GM23338 (cell line): ENCODE measurements around the gene MPP7. TPM values are rescaled to one million over a fixed set of nuclear protein-coding genes. Genes with fewer than 3 reads are reported as not detected.

Experiments used
- ATAC-seq: fragments of 200-7000 bp; cut with Tn5 transposase; 3 replicates; pipeline ENCODE4 v1.9.1; 2020
- DNase-seq: peaks from one replicate; pipeline ENCODE4 v3.0.0-alpha.2; 2015; ENCODE audit warnings: low spot score
- H2AFZ ChIP-seq: fragments of 200-600 bp; sonication (generic); 2 replicates; pipeline ENCODE4 v1.8.0; 2016; ENCODE audit warnings: antibody characterized with exemption, mild to moderate bottlenecking, moderate library complexity
- H3F3A ChIP-seq: fragments of 200-600 bp; sonication (generic); replicated peaks from 2 replicates; pipeline ENCODE4 v1.8.0; 2017; ENCODE audit warnings: antibody characterized with exemption, mixed run types, low read depth
- H3K27ac ChIP-seq: fragments of 200-600 bp; sonication (generic); 2 replicates; pipeline ENCODE4 v1.6.1; 2016; ENCODE audit warnings: low read depth
- H3K27me3 ChIP-seq: fragments of 200-600 bp; sonication (generic); 2 replicates; pipeline ENCODE4 v1.8.0; 2016; ENCODE audit warnings: mild to moderate bottlenecking, mixed run types, moderate library complexity; ENCODE audit not compliant: insufficient read depth
- H3K36me3 ChIP-seq: fragments of 200-600 bp; sonication (generic); 2 replicates; pipeline ENCODE4 v1.8.0; 2016; ENCODE audit warnings: mild to moderate bottlenecking; ENCODE audit not compliant: insufficient read depth
- H3K4me1 ChIP-seq: fragments of 200-600 bp; sonication (generic); 2 replicates; pipeline ENCODE4 v1.8.0; 2016; ENCODE audit warnings: mild to moderate bottlenecking, moderate library complexity; ENCODE audit not compliant: insufficient read depth
- H3K4me2 ChIP-seq: fragments of 200-600 bp; sonication (generic); 2 replicates; pipeline ENCODE4 v1.7.1; 2017; ENCODE audit warnings: mixed run types
- H3K4me3 ChIP-seq: fragments of 200-600 bp; sonication (generic); 2 replicates; pipeline ENCODE4 v1.6.1; 2016; ENCODE audit warnings: mixed run types
- H3K79me2 ChIP-seq: fragments of 200-600 bp; sonication (generic); replicated peaks from 2 replicates; pipeline ENCODE4 v1.8.0; 2017; ENCODE audit warnings: mild to moderate bottlenecking; ENCODE audit not compliant: insufficient read depth
- H3K9me2 ChIP-seq: fragments of 200-600 bp; sonication (generic); 2 replicates; pipeline ENCODE4 v1.8.0; 2017; ENCODE audit not compliant: insufficient read depth
- H4K20me1 ChIP-seq: fragments of 200-600 bp; sonication (generic); replicated peaks from 2 replicates; pipeline ENCODE4 v1.8.0; 2017; ENCODE audit warnings: mild to moderate bottlenecking; ENCODE audit not compliant: insufficient read depth
- H3K27ac Mint-ChIP-seq: 2 replicates; pipeline ENCODE4 v1.8.0; 2020; ENCODE audit warnings: inconsistent platforms, mild to moderate bottlenecking, moderate library complexity, mixed read lengths
- H3K27me3 Mint-ChIP-seq: 3 replicates; pipeline ENCODE4 v1.8.0; 2022; ENCODE audit warnings: low read depth, mild to moderate bottlenecking, moderate library complexity, mixed read lengths, inconsistent platforms; ENCODE audit not compliant: insufficient read depth, poor library complexity
- H3K36me3 Mint-ChIP-seq: 3 replicates; pipeline ENCODE4 v1.8.0; 2021; ENCODE audit warnings: low read depth, mild to moderate bottlenecking, inconsistent platforms, moderate library complexity, mixed read lengths
- H3K4me1 Mint-ChIP-seq: 3 replicates; pipeline ENCODE4 v1.8.0; 2020; ENCODE audit warnings: mild to moderate bottlenecking, inconsistent platforms, mixed read lengths
- H3K4me3 Mint-ChIP-seq: 3 replicates; pipeline ENCODE4 v1.8.0; 2021; ENCODE audit warnings: moderate library complexity, mild to moderate bottlenecking, inconsistent platforms, mixed read lengths
- H3K9me3 Mint-ChIP-seq: 3 replicates; pipeline ENCODE4 v1.8.0; 2020; ENCODE audit warnings: moderate library complexity, mild to moderate bottlenecking, inconsistent platforms, mixed read lengths
- CREB1 ChIP-seq: fragments of 250-450 bp; sonication (Bioruptor Pico); IDR thresholded peaks from 2 replicates; pipeline ENCODE4 v1.5.0; 2020; ENCODE audit warnings: low read depth, mild to moderate bottlenecking, moderate library complexity
- ETS1 ChIP-seq: IDR thresholded peaks from 2 replicates; pipeline ENCODE4 v1.6.1; 2016; ENCODE audit warnings: antibody characterized with exemption
- EZH2 ChIP-seq: fragments of 200-600 bp; sonication (generic); IDR thresholded peaks from one replicate; pipeline ENCODE4 v1.8.0; 2017; ENCODE audit warnings: antibody characterized with exemption, mild to moderate bottlenecking, low read depth; ENCODE audit not compliant: unreplicated experiment
- JUNB ChIP-seq: IDR thresholded peaks from one replicate; pipeline ENCODE4 v1.6.1; 2016; ENCODE audit warnings: antibody characterized with exemption; ENCODE audit not compliant: unreplicated experiment
- NANOG ChIP-seq: IDR thresholded peaks from 2 replicates; pipeline ENCODE4 v1.6.1; 2016; ENCODE audit warnings: antibody characterized with exemption, borderline replicate concordance
- STAT1 ChIP-seq: IDR thresholded peaks from one replicate; pipeline ENCODE4 v1.6.1; 2016; ENCODE audit warnings: antibody characterized with exemption; ENCODE audit not compliant: unreplicated experiment
- ZNF114 ChIP-seq: fragments of 250-450 bp; sonication (Bioruptor Pico); IDR thresholded peaks from 2 replicates; pipeline ENCODE4 v1.5.0; 2020; ENCODE audit warnings: mild to moderate bottlenecking, moderate library complexity
- ZNF331 ChIP-seq: fragments of 250-450 bp; sonication (Bioruptor Pico); IDR thresholded peaks from 2 replicates; pipeline ENCODE4 v1.5.0; 2020; ENCODE audit warnings: low read depth, mild to moderate bottlenecking, moderate library complexity
- ZNF462 ChIP-seq: fragments of 250-450 bp; sonication (Bioruptor Pico); IDR thresholded peaks from 2 replicates; pipeline ENCODE4 v1.5.0; 2020; ENCODE audit warnings: mild to moderate bottlenecking, moderate library complexity
- polyA plus RNA-seq: library from polyadenylated mRNA; unstranded; fragments of >200 nt; fragmentation: Nextera tagmentation; extraction: Ambion mirVana; gene quantifications from 2 replicates; pipeline ENCODE4 v1.2.1, GENCODE V29; 2016
- total RNA-seq: library from RNA; depleted of rRNA; stranded (reverse); fragments of >200 nt; shearing (Covaris generic); gene quantifications from 2 replicates; pipeline ENCODE4 v1.2.3, GENCODE V29; 2014

Gene MPP7
- total and polyA plus RNA-seq, 2 experiments from 2014 or later: 5.0 to 8.0 TPM

GRCh38 chr10:28263136-28263857, 39.6 kb downstream of the MPP7 start (continued):
- TF ChIP-seq ZNF462 (CRISPR knock-in tag) (no peak), STAT1 (no peak), CREB1 (CRISPR knock-in tag) (no peak), EZH2 (no peak), ZNF114 (CRISPR knock-in tag) (no peak)

- no peaks in the 10 kb centered on the region for H3K27me3 Mint-ChIP-seq
- no peak overlapping the region for H3K4me3 ChIP-seq
- no peaks in the 10 kb centered on the region for H3K36me3 Mint-ChIP-seq
- DNase-seq (no peak), ATAC-seq (no peak)
- H3K27ac Mint-ChIP-seq: no peak overlapping the region
- no peaks in the 10 kb centered on the region for H3K79me2 ChIP-seq
- 0 out of 2 replicates have a peak, but pooled peaks cover 5% of the 10 kb centered on the region for H4K20me1 ChIP-seq
- no peaks in the 10 kb centered on the region for H3F3A ChIP-seq
- no peak overlapping the region for H2AFZ ChIP-seq
- no peaks in the 10 kb centered on the region for H3K4me1 ChIP-seq
- H3K27me3 ChIP-seq: no peaks in the 10 kb centered on the region
- no peak overlapping the region for H3K4me2 ChIP-seq
- no peak overlapping the region for H3K4me3 Mint-ChIP-seq
- no peaks in the 10 kb centered on the region for H3K9me2 ChIP-seq
- H3K9me3 Mint-ChIP-seq: no peaks in the 10 kb centered on the region
- H3K27ac ChIP-seq: no peak overlapping the region
- H3K36me3 ChIP-seq: no peaks in the 10 kb centered on the region
- peaks cover 2% of the 10 kb centered on the region; the same call in 1 of the 3 replicates for H3K4me1 Mint-ChIP-seq
- TF ChIP-seq NANOG (no peak), ZNF331 (no peak), ETS1 (no peak), ZNF114 (CRISPR knock-in tag) (no peak), STAT1 (no peak), JUNB (no peak), CREB1 (CRISPR knock-in tag) (no peak)
Observed at GRCh38 chr10:28256776-28257175, 46.1 kb downstream of the MPP7 start.
